BJ (cell line): Measurements from ENCODE around the gene RNASEL. TPM values are rescaled to one million over a fixed set of nuclear protein-coding genes. Genes with fewer than 3 reads are reported as not detected.

ENCODE experiments used
- CTCF ChIA-PET: fragments of 350-600 bp; formaldehyde crosslinking; extraction: SDS; loops from one replicate; lab custom pipeline; 2021; ENCODE audit warnings: antibody characterized with exemption, inconsistent platforms; lab: Yijun Ruan, JAX
- POLR2A ChIA-PET: fragments of 300-600 bp; sonication (Branson Sonifier 250); formaldehyde crosslinking; extraction: SDS; loops from one replicate; lab custom pipeline; 2021; ENCODE audit warnings: antibody characterized with exemption; lab: Charles Lee
- DNase-seq: peaks from one replicate; pipeline ENCODE4 v3.0.0-alpha.2; 2011; ENCODE audit warnings: low read depth
- H3K27me3 ChIP-seq: 2 replicates; pipeline ENCODE4 v1.6.0; 2011; ENCODE audit warnings: low read length; ENCODE audit not compliant: control insufficient read depth, insufficient read depth
- H3K36me3 ChIP-seq: 2 replicates; pipeline ENCODE4 v1.5.1; 2011; ENCODE audit warnings: low read length; ENCODE audit not compliant: control insufficient read depth, insufficient read depth
- H3K4me3 ChIP-seq: 2 replicates; pipeline ENCODE4 v1.5.1; 2011; ENCODE audit warnings: low read depth, mild to moderate bottlenecking, control low read depth, low read length
- polyA plus RNA-seq: library from polyadenylated mRNA; depleted of rRNA; stranded (reverse); fragments of >200 nt; gene quantifications from 2 replicates; pipeline ENCODE4 v1.2.3, GENCODE V29; 2011
- TF ChIP-seq, protein P1 (sequence below): IDR thresholded peaks from 2 replicates; pipeline ENCODE4 v1.5.1; 2011; ENCODE audit warnings: low read depth, mild to moderate bottlenecking, control low read depth, inconsistent platforms, low read length, moderate library complexity; ENCODE audit not compliant: insufficient read depth

The RNASEL gene
- polyA plus RNA-seq, 1 experiment: 4.1 TPM

DNA sequence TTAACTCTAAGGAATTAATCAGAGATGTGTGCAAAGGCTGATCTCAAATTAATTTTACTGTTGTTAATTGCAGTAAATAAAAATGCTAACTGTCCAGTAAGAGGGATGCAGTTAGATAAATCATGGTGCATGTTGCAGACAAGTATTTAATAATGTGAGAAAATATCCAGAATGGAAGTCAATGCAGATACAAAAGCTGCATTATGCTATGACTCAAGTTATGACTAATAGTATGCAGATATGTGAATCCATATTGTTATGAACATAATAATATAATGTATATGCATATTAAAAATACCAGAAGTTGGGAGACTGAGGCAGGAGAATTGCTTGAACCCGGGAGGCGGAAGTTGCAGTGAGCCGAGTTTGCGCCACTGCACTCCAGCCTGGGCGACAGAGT lies 21.4 kb downstream of the RNASEL start:
- ChIA-PET POLR2A (no interaction called here), CTCF (no interaction called here)
- Histone ChIP-seq H3K4me3 (no peak overlapping the region), H3K36me3 (no peaks in the 10 kb centered on the region), H3K27me3 (no peaks in the 10 kb centered on the region)
- DNase-seq: no peak
- TF ChIP-seq, protein P1, sequence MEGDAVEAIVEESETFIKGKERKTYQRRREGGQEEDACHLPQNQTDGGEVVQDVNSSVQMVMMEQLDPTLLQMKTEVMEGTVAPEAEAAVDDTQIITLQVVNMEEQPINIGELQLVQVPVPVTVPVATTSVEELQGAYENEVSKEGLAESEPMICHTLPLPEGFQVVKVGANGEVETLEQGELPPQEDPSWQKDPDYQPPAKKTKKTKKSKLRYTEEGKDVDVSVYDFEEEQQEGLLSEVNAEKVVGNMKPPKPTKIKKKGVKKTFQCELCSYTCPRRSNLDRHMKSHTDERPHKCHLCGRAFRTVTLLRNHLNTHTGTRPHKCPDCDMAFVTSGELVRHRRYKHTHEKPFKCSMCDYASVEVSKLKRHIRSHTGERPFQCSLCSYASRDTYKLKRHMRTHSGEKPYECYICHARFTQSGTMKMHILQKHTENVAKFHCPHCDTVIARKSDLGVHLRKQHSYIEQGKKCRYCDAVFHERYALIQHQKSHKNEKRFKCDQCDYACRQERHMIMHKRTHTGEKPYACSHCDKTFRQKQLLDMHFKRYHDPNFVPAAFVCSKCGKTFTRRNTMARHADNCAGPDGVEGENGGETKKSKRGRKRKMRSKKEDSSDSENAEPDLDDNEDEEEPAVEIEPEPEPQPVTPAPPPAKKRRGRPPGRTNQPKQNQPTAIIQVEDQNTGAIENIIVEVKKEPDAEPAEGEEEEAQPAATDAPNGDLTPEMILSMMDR: no peak

DNA sequence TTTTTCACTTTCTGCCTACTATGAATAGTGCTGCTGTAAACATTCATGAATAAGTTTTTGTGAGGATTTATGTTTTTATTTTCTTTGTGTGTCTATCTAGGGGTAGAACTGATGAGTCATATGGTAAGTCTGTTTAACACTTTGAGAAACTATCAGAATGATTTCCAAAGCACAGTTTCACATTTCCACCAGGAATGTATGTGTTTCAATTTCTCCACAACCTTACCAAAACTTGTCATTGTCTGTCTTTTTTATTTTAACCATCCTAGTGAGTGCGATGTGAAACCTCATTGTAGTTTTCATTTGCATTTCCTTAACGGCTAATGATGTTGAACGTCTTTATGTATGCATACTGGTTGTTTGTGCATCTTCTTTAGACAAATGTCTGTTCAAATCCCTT lies 23.5 kb downstream of the RNASEL start:
- POLR2A ChIA-PET: no interaction called here
- no peak overlapping the region for H3K4me3 ChIP-seq
- H3K36me3 ChIP-seq: no peaks in the 10 kb centered on the region
- CTCF ChIA-PET: no interaction called here
- TF ChIP-seq, protein P1: no peak
- no peaks in the 10 kb centered on the region for H3K27me3 ChIP-seq
- DNase-seq: no peak

DNA sequence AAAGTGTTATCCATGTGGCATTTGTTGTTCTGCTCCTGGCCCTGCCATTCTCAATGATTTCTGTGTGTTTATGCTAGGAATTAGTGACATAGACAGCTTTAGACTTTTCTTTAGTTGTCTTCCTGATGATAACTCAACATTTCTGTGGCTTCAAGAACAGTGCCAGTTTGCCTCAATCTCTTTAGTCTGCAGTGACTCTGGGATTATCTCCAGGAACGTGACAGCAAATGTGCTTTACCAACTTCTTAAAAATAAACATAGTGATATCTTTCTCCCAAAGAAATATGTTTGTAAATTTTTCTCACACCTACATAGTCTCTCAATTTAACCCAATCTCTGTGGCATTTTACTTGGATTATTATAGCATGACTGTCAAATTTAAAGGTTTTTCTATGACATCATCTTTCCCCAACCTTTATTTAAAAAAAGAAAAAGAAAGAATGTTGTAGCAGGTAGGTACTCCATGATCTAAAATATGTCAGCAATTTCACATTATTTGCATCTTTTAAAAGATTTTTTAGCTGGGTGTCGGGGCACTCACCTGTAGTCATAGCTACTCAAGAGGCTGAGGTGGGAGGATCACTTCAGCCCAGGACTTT lies 24.6 kb downstream of the RNASEL start:
- ChIA-PET POLR2A (no interaction called here), CTCF (no interaction called here)
- H3K36me3 ChIP-seq: no peaks in the 10 kb centered on the region
- no peaks in the 10 kb centered on the region for H3K27me3 ChIP-seq
- DNase-seq: no peak
- H3K4me3 ChIP-seq: no peak overlapping the region
- TF ChIP-seq, protein P1: no peak

DNA sequence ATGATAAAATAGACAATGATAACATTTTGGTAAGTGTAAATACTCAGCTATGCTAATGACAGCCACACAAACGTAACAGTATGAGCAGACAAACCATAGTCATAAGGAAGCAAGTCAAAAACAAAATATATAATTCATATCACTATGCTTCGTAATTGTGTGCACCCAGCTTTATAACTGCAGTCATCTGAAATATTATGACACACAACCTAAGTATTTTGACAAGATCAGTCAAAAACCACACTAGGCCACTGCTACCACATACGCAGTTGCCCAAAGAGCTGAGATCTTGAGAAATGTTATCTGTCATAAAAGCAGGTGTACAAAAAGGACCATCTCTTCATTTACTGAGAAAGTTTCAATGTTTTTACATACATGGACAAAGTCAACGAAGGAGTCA lies 26.0 kb downstream of the RNASEL start:
- Histone ChIP-seq H3K36me3 (no peaks in the 10 kb centered on the region), H3K4me3 (no peak overlapping the region), H3K27me3 (no peaks in the 10 kb centered on the region)
- CTCF ChIA-PET: no interaction called here
- TF ChIP-seq, protein P1: no peak
- no peak for DNase-seq
- POLR2A ChIA-PET: no interaction called here

DNA sequence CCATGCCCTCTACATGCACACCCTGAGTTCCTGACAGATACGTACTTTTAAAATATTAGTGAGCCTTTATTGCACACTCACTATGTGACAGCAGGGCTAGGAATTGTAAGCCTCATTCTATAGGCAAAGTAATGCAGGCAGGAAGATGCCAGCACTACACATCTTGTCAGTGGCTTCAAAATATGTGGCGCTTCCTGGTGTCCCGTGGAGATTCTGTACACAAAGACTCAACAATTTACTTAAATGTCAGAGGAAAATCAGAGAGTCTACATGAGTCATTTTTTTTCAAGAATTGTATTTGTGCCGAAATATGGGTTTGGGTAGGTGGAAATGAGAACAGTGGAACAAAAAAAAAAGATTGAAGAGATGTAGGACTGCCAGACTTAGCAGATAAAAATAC lies 27.6 kb downstream of the RNASEL start:
- ChIA-PET CTCF (interaction anchor here (0.7 to 1.1 kb wide), 2 partner anchors 72 to 222 kb away, joined by 3 to 6 read pairs; no protein-coding TSS in a partner anchor), POLR2A (no interaction called here)
- Histone ChIP-seq H3K27me3 (no peaks in the 10 kb centered on the region), H3K4me3 (no peak overlapping the region), H3K36me3 (no peaks in the 10 kb centered on the region)
- TF ChIP-seq, protein P1: no peak
- no peak for DNase-seq
